ENCODE measurements around the gene KLHDC8B. TPM values are rescaled to one million over a fixed set of nuclear protein-coding genes. Genes with fewer than 3 reads are reported as not detected.

The KLHDC8B gene
- total RNA-seq, result 35.1 TPM

DNA sequence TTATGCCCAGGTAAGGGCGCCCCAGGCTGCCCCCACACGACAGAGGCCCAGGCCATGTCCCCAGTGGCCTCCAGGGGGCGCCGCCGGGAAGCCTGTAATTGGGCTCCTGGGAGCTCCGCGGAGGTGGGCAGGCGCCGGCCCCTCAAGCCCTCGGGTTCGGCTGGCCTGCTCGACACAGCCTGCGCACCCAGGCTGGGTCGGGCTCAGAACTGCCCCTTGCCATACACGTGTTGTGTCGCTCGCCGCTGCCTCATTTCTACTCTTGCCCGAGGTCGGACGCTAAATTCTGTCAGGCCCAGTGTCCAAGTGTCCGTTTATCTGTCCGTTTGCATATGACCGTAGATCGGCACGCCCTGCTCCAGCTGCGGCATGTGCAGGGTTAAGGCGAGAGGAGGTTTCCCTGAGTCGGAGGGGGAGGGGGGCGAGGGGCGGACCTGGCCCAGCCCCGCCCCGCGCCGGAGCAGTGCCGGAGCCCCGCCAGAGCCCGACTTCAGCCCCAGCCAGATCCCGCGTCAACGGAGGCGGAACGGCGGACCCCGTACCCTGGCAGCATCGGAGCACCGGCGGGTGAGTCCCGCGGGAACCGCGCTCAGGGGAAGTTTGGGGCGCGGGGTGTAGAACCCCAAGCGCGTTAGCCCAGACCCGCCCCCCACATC, at the start of gene KLHDC8B:
TSS of gene KLHDC8B (plus strand) at position 480 of the 656 bp plus-strand sequence. CDS start 1,172 bp downstream, outside the sequence.
- peak; percentile 82 for DNase-seq (ENCODE audit: low spot score)

DNA sequence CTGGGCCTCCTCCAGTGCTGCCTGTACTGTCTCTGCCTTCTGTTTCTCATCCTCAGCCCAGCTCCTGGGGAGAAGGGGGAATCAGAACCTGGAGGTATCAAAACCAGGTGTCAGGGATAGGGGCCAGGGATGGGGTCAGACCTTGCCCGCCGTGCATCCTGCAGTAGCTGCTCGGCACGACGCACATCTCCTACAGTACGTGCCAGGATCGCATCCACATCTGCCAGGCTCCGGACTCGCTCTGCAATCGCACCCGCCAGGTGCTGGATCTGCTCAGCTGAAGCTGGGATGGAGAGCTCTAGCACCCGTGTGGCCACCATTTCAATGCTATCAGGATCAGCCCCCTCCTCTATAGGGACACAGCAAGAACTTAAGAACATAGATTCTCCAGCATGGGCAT, 49.4 kb upstream of the KLHDC8B start:
- no peak for DNase-seq (ENCODE audit: low spot score)

- no peak for DNase-seq (ENCODE audit: low spot score)
Measured at GRCh38 chr3:49122451-49122850, 48.9 kb upstream of the KLHDC8B start.

GRCh38 chr3:49122886-49123545, 48.4 kb upstream of the KLHDC8B start:
- DNase-seq (ENCODE audit: low spot score), result no peak

- no peak for DNase-seq (ENCODE audit: low spot score)
Measured at GRCh38 chr3:49123687-49124086, 47.7 kb upstream of the KLHDC8B start.

- DNase-seq (ENCODE audit: low spot score), result no peak
Measured at GRCh38 chr3:49124203-49124602, 47.2 kb upstream of the KLHDC8B start.

DNA sequence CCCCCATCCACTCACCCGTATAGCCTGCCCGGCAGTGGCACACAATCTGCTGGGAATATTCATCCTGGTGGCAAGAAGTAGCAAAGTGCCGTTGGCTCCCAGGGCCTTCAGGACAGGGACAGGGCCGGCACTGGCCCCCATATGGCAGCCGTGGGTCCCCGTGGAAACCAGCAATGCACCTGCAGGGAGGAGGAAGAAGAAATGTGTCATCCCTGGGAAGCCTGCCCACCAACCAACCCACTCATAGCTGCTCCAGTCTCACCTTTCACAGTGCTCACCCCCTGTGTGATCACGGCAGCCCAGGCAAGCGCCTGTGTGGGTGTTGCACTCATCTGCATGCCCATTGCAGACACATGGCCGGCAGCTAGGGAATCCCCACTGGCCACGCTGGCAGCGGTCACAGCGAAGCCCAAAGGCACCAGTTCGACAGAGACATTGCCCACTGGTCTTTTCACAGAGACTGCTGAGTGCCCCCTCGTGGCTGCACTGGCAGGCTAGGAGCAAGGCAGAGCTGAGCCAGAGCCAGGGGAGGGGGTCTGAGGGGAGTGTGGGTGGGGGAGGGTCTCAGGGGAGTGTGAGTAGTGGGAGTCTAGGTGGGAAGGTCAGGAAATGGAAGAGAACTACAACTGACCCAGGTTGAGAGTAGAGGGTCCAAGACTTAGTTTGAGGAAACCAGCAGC, 46.3 kb upstream of the KLHDC8B start:
- no peak for DNase-seq (ENCODE audit: low spot score)

DNA sequence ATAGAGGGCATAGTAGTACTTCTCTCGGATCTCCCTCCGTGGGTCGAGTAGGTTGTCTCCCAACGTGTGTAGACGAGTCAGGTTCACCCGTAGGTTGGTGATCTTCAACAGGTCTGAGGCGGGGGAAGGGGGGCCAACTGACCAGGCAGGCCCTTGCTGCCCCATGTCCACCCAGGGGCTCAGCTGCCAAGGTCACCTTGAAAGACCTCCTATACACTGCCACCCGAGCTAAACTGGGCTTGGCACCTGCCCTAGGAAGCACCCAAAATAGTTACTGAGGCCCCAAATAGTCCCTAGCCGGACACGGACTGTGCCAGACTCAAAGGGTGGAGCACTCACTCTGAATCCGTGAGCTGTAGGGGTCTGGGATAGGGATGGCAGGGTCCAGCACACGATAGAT, 40.4 kb upstream of the KLHDC8B start:
- no peak for DNase-seq (ENCODE audit: low spot score)

- no peak for DNase-seq (ENCODE audit: low spot score)
Measured at GRCh38 chr3:49131576-49131975, 39.8 kb upstream of the KLHDC8B start.

DNA sequence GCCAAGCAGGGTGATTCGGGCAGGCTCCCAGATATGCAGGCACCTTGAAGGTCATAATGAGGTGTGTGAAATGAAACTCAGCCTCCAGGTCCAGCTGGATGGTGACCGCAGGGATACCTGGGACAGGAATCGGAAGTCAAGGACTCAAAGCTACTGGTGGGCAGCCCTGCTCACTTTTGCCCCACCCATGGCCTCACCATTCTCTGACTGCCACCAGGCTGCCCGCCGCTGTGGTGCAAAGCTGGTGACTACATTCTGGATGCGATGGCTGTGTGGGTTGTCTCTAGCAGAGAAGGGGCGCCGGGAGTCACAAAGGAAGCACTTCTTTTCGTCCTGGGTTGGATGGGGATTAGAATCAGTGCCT, 39.3 kb upstream of the KLHDC8B start:
- no peak for DNase-seq (ENCODE audit: low spot score)

DNA sequence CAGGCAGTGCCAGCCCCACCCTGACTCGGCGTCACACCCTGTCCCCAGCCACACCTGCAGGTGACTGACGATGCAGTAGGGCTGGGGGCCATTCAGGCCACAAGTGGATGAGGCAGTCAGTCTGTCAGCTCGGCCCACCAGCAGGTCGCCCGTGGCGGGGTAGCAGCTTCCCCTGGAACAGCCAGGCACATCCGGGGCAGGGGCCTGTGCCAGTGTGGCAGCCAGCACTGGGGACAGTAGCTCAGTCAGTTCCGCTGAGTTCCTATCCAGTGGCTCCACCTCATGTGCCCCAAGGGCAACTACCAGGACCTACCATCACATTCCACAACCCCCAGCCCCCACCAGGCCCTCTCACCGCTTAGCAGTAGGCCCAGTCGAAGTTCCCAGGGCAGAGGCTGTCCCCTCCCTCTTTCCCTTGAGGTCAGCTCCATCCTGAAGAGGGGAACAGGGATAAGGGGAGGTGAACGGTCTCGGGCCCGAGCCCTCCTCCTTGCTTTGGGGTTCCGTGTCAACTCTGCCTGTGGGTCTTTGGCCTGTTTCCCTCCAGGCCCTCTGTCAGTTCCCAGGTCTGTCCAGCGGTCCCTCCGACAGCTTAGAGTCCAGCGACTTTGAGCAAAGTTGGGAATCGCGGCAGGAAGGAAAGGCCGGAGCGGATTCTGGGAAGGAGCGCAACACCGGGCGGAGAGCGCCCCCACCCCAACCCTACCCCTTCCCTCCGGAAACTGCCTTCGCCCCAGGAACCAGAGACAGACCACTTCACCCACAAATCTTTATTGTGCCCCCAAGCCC, 38.8 kb upstream of the KLHDC8B start, which contains the start of gene LAMB2:
TSS of gene LAMB2 (minus strand) at position 614 of the 789 bp plus-strand sequence. CDS start at position 431, 183 bp downstream.
- DNase-seq (ENCODE audit: low spot score), result peak; percentile 78

- DNase-seq (ENCODE audit: low spot score), result peak; percentile 89
Measured at GRCh38 chr3:49133226-49133951, 38.0 kb upstream of the KLHDC8B start.

DNA sequence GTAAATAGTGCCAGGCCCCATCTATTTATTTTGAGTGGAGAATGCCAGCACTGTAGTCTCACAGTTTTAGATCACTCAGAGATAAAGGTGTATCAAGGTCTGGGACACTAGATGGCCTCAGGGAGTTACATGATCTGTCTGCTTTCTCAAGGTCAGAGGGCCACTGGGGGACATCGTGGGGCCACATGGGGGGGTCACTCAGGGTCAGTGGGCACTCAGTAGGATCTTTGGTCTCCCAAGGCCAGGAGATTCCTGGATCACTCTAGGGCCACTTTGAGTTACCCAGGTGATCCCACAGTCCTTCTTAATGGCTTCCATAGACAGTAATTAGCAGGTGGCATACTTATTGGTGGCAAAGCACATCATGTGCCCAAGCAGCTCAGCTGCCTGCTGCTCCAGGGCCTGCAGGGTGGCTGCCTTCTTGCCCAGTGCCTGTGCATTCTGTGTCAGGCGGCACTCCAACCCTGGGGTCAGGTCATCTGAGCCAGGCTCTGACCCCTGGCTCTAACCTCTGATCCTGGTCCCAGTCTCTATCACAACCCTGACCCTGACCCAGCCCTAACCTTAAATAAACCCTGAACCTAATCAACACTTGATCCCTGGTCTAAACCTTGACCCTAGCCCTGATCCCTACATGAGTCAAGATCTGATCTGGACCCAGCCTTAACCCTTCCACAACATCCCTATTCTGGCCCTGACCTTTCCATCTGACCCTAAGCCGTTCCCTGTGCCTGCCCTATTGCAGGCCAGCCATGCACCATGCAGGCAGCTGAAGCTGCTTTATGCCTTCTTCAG, 36.7 kb upstream of the KLHDC8B start:
- no peak for DNase-seq (ENCODE audit: low spot score)

GRCh38 chr3:49135499-49135898, 35.9 kb upstream of the KLHDC8B start:
- DNase-seq (ENCODE audit: low spot score), result no peak

- DNase-seq (ENCODE audit: low spot score), result no peak
Measured at GRCh38 chr3:49140080-49140479, 31.3 kb upstream of the KLHDC8B start.

GRCh38 chr3:49148159-49148558, 23.2 kb upstream of the KLHDC8B start:
- no peak for DNase-seq (ENCODE audit: low spot score)

- DNase-seq (ENCODE audit: low spot score), result no peak
Measured at GRCh38 chr3:49151610-49152009, 19.8 kb upstream of the KLHDC8B start.

DNA sequence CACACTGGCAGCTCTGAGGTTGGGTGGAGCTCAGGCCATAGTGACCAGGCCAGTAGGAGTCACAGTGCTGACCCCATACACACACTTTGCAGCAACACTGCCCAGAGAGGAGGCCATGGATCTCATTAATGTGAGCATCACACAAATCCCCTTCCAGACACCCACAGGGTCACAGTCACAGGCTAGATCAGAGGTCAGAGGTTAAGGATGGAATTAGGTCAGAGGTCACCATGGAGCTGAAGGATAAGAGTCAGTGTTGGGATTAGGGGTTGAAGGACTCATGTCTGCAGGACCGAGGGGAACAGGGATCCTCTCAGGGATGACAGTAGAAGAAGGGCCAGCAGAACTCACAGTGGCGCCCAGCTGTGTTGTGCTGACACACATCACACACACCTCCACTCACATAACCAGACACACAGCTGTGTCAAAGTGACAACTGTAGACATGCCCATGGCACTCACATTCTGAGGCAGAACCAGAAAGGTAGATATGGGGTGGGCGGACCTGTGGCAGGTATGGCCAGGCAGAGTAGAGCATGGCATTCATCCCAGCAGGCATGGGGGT, 18.0 kb upstream of the KLHDC8B start:
- no peak for DNase-seq (ENCODE audit: low spot score)

- no peak for DNase-seq (ENCODE audit: low spot score)
Measured at GRCh38 chr3:49157289-49157688, 14.1 kb upstream of the KLHDC8B start.

GRCh38 chr3:49158103-49158709, 13.2 kb upstream of the KLHDC8B start:
- peak; percentile 56 for DNase-seq (ENCODE audit: low spot score)
